Peyer's patch (tissue), 4 donors: ENCODE measurements around the gene CCDC74A. TPM values are rescaled to one million over a fixed set of nuclear protein-coding genes. Genes with fewer than 3 reads are reported as not detected.

Experiments used
- DNase-seq, 3 donors: peaks; one replicate each; pipeline ENCODE4 v3.0.0-alpha.2; 2017 to 2019
- H3K27ac ChIP-seq, 4 donors: fragments of 200-600 bp; sonication (generic); one replicate each; pipeline ENCODE4 v1.5.1; 2016 to 2019
- H3K27me3 ChIP-seq, 2 donors: fragments of 200-600 bp; sonication (generic); one replicate each; pipeline ENCODE4 v1.5.1; 2019
- H3K36me3 ChIP-seq, 3 donors: fragments of 200-600 bp; sonication (generic); one replicate each; pipeline ENCODE4 v1.5.1; 2016 to 2019
- H3K4me1 ChIP-seq, 4 donors: fragments of 200-600 bp; sonication (generic); one replicate each; pipeline ENCODE4 v1.5.1; 2016 to 2019
- H3K4me3 ChIP-seq, 4 donors: fragments of 200-600 bp; sonication (generic); 1 replicate in 3 of 4; 2 replicates in 1 of 4; pipeline ENCODE4 v1.5.1; 2016 to 2019; ENCODE audit warnings: mild to moderate bottlenecking in 1 of 4
- H3K9me3 ChIP-seq, 4 donors: fragments of 200-600 bp; sonication (generic); one replicate each; pipeline ENCODE4 v1.5.1; 2016 to 2019; ENCODE audit warnings: mild to moderate bottlenecking in 1 of 4
- POLR2A ChIP-seq, 2 donors: fragments of 450-650 bp; IDR thresholded peaks; one replicate each; pipeline ENCODE4 v1.5.1; 2017; ENCODE audit warnings: antibody characterized with exemption in 2 of 2, mild to moderate bottlenecking in 2 of 2, moderate library complexity in 2 of 2
- total RNA-seq, 4 donors: library from RNA; depleted of rRNA; stranded (reverse); fragments of >200 nt; gene quantifications; one replicate each; pipeline ENCODE4 v1.1.0, GENCODE V29; 2016
- TF ChIP-seq, protein P1 (sequence below), 6 experiments: fragments of 450-650 bp in 4 of 6; fragments of 200-600 bp in 2 of 6; sonication (generic) in 1 of 6; IDR thresholded peaks; one replicate each; pipeline ENCODE4 v1.5.1; 2017 to 2019; ENCODE audit warnings: antibody characterized with exemption in 6 of 6, mild to moderate bottlenecking in 3 of 6, moderate library complexity in 1 of 6

CCDC74A gene
- total RNA-seq, 4 donors from 2014 or later = 1.6 TPM; not detected in 3

DNA sequence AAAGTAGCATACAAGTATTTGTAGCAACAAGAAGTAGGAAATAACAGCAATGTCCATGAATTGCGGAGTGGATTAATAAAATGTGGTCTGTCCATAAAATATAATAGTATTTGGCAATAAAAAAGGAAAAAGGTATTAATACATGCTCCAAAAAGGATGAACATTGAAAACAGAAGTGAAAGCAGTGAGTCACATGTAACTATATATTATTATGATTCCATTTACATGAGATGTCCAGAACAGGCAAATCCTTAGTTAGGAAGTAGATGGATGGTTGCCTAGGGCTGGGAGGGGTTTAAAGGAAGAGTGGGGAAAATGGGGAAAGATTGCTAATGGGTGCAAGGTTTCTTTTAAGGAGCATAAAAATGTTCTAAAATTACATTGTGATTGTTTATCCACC is 44.5 kb downstream of the CCDC74A start:
- H3K36me3 ChIP-seq = no peaks in the 10 kb centered on the region
- no peak for DNase-seq
- H3K9me3 ChIP-seq = no peaks in the 10 kb centered on the region
- H3K4me3 ChIP-seq = no peak overlapping the region
- H3K27me3 ChIP-seq = no peaks in the 10 kb centered on the region
- TF ChIP-seq, protein P1, sequence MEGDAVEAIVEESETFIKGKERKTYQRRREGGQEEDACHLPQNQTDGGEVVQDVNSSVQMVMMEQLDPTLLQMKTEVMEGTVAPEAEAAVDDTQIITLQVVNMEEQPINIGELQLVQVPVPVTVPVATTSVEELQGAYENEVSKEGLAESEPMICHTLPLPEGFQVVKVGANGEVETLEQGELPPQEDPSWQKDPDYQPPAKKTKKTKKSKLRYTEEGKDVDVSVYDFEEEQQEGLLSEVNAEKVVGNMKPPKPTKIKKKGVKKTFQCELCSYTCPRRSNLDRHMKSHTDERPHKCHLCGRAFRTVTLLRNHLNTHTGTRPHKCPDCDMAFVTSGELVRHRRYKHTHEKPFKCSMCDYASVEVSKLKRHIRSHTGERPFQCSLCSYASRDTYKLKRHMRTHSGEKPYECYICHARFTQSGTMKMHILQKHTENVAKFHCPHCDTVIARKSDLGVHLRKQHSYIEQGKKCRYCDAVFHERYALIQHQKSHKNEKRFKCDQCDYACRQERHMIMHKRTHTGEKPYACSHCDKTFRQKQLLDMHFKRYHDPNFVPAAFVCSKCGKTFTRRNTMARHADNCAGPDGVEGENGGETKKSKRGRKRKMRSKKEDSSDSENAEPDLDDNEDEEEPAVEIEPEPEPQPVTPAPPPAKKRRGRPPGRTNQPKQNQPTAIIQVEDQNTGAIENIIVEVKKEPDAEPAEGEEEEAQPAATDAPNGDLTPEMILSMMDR (IDR thresholded peaks at IDR 0.05) = no peak
- TF ChIP-seq POLR2A (IDR thresholded peaks at IDR 0.05) = no peak
- H3K27ac ChIP-seq = no peak overlapping the region
- no peaks in the 10 kb centered on the region for H3K4me1 ChIP-seq

DNA sequence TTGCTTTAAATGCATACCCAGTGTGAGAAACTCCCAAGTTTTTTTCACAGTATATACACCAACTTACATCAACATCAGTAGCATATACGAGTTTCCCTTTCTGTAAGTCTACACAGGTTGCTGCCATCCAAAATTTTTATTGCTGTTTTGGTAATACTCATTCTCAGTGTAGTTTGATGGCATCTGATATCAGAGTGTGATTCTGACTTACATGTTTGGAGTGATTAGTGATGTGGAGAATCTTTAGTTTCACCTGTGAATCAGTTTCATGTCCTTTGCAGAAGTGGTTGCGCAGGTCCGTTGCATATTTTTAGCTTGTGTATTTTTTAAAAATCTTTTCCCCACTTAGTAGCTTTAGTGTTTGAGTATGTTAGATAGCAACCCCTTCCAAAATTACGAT is 50.1 kb downstream of the CCDC74A start:
- no peak overlapping the region for H3K4me3 ChIP-seq
- no peaks in the 10 kb centered on the region for H3K4me1 ChIP-seq
- H3K27ac ChIP-seq = no peak overlapping the region
- H3K36me3 ChIP-seq = no peaks in the 10 kb centered on the region
- H3K27me3 ChIP-seq = no peaks in the 10 kb centered on the region
- no peaks in the 10 kb centered on the region for H3K9me3 ChIP-seq
- DNase-seq = no peak
- TF ChIP-seq POLR2A (IDR thresholded peaks at IDR 0.05) = no peak
- TF ChIP-seq, protein P1 (IDR thresholded peaks at IDR 0.05) = no peak

DNA sequence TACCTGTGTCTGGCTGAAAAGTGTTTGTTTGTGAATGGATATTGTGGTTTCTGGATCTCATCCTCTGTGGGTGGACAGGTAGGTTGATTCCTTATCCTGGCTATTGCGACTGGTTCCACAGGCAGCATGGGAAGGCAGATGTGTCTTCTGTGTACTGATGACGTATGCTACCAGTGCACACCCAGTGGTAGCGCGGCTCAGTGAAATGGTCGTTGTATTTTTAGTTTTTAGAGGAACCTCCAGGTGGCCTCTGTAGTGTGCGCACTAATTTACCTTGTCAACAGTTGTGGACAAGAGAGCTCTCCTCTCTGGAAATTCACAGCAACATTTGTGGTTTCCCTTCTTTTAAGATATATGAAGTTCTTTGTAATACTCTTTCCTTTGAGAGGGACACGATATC is 52.5 kb downstream of the CCDC74A start:
- Histone ChIP-seq H3K27me3 (no peaks in the 10 kb centered on the region), H3K4me3 (no peak overlapping the region), H3K9me3 (no peaks in the 10 kb centered on the region), H3K4me1 (no peaks in the 10 kb centered on the region), H3K36me3 (no peaks in the 10 kb centered on the region), H3K27ac (no peak overlapping the region)
- TF ChIP-seq, protein P1 (IDR thresholded peaks at IDR 0.05) = no peak
- no peak for TF ChIP-seq POLR2A (IDR thresholded peaks at IDR 0.05)
- no peak for DNase-seq

Other genes starting within 250 kb of the CCDC74A start
- 1 to 10 TPM in 3 of 4 donors, not detected in 1; 2.0 to 3.0 (median 2.1) TPM for gene RAB6D, start 163.7 kb upstream of the CCDC74A start, total RNA-seq
- gene TUBA3D, start 51.8 kb upstream of the CCDC74A start, total RNA-seq = under 1 TPM in 2 of 4 donors, not detected in 2; 0.76 to 0.88 TPM
- 10 to 100 TPM; 24.9 to 46.2 (median 44.7) TPM for gene MZT2A, start 35.5 kb upstream of the CCDC74A start, total RNA-seq